GM21825 (cell line): ENCODE measurements around the gene ANXA6.
"Not testable (repeated sequence)": the region's sequence is repeated elsewhere in the genome, so short reads cannot be mapped to it uniquely, and the experiment has no call there.

Experiments used
- ATAC-seq: cut with Tn5 transposase; IDR thresholded peaks from one replicate; pipeline ENCODE4 v1.9.1; 2021; ENCODE audit warnings: mild to moderate bottlenecking, moderate library complexity; ENCODE audit not compliant: unreplicated experiment

The ANXA6 gene

GRCh38 chr5:151157426-151158286, at the start of gene ANXA6:
ANXA6 (minus strand) TSS chr5:151157779; CDS start chr5:151147901, 9,878 bp downstream.
- peak; percentile 47 for ATAC-seq

- no peak for ATAC-seq
These were observed 47.8 kb upstream of the ANXA6 start for GRCh38 chr5:151205411-151205810.

- ATAC-seq, result no peak
These were observed 46.5 kb upstream of the ANXA6 start for GRCh38 chr5:151204051-151204450.

- ATAC-seq, result no peak
These were observed 45.0 kb upstream of the ANXA6 start for GRCh38 chr5:151202381-151203139.

- no peak for ATAC-seq
These were observed 43.5 kb upstream of the ANXA6 start for GRCh38 chr5:151200913-151201595.

GRCh38 chr5:151199581-151200185, 42.1 kb upstream of the ANXA6 start:
- no peak for ATAC-seq

- ATAC-seq, result no peak
These were observed 41.3 kb upstream of the ANXA6 start for GRCh38 chr5:151198861-151199260.

- not testable (repeated sequence) for ATAC-seq
These were observed 39.7 kb upstream of the ANXA6 start for GRCh38 chr5:151197291-151197600.

GRCh38 chr5:151196556-151197290, 39.1 kb upstream of the ANXA6 start:
- ATAC-seq, result peak; percentile 96

- ATAC-seq, result no peak
These were observed 38.0 kb upstream of the ANXA6 start for GRCh38 chr5:151195622-151196021.

GRCh38 chr5:151192626-151193025, 35.0 kb upstream of the ANXA6 start:
- ATAC-seq, result no peak

- no peak for ATAC-seq
These were observed 34.1 kb upstream of the ANXA6 start for GRCh38 chr5:151191661-151192060.

- no peak for ATAC-seq
These were observed 31.6 kb upstream of the ANXA6 start for GRCh38 chr5:151189151-151189550.

GRCh38 chr5:151186538-151186937, 29.0 kb upstream of the ANXA6 start:
- ATAC-seq, result no peak

- ATAC-seq, result no peak
These were observed 28.5 kb upstream of the ANXA6 start for GRCh38 chr5:151186052-151186451.

GRCh38 chr5:151184316-151185042, 26.9 kb upstream of the ANXA6 start:
- ATAC-seq, result no peak

GRCh38 chr5:151183456-151184245, 26.1 kb upstream of the ANXA6 start:
- ATAC-seq, result no peak

GRCh38 chr5:151182976-151183375, 25.4 kb upstream of the ANXA6 start:
- ATAC-seq, result no peak

GRCh38 chr5:151182524-151182900, 24.9 kb upstream of the ANXA6 start:
- no peak for ATAC-seq
